Small intestine (tissue), 7 donors: Measurements from ENCODE around the gene VAV3. TPM values are rescaled to one million over a fixed set of nuclear protein-coding genes. Genes with fewer than 3 reads are reported as not detected.

ENCODE experiments used
- DNase-seq, 2 donors: peaks; one replicate each; pipeline versions ENCODE4 v3.0.0 to v3.0.0-alpha.2; 2013
- FAIRE-seq: peaks from 2 replicates; lab custom pipeline; 2012; peaks lifted over from hg19 to GRCh38; lab: Jason Lieb, UNC
- H3K27ac ChIP-seq, 3 donors: one replicate each; pipeline ENCODE4 v1.5.1; 2013; ENCODE audit warnings: low read length in 2 of 3, mild to moderate bottlenecking in 2 of 3, control low read depth in 1 of 3, inconsistent platforms in 1 of 3, low read depth in 1 of 3, moderate library complexity in 1 of 3
- H3K27me3 ChIP-seq, 3 donors: one replicate each; pipeline ENCODE4 v1.6.1; 2013; ENCODE audit warnings: low read length in 3 of 3, inconsistent platforms in 1 of 3; ENCODE audit not compliant: control insufficient read depth in 3 of 3, insufficient read depth in 3 of 3
- H3K36me3 ChIP-seq, 3 donors: one replicate each; pipeline ENCODE4 v1.6.1; 2013; ENCODE audit warnings: low read length in 3 of 3, inconsistent platforms in 1 of 3, low read depth in 1 of 3, mild to moderate bottlenecking in 1 of 3, moderate library complexity in 1 of 3; ENCODE audit not compliant: control insufficient read depth in 3 of 3, insufficient read depth in 2 of 3
- H3K4me1 ChIP-seq, 3 donors: one replicate each; pipeline ENCODE4 v1.6.1; 2013; ENCODE audit warnings: low read length in 2 of 3, inconsistent platforms in 1 of 3, low read depth in 1 of 3, mild to moderate bottlenecking in 1 of 3, moderate library complexity in 1 of 3; ENCODE audit not compliant: control insufficient read depth in 3 of 3, insufficient read depth in 2 of 3
- H3K4me3 ChIP-seq, 3 donors: one replicate each; pipeline ENCODE4 v1.5.1; 2013; ENCODE audit warnings: low read length in 3 of 3, control low read depth in 1 of 3, inconsistent platforms in 1 of 3, low read depth in 1 of 3, mild to moderate bottlenecking in 1 of 3, moderate library complexity in 1 of 3
- H3K9me3 ChIP-seq, 2 donors: one replicate each; pipeline ENCODE4 v1.6.1; 2013; ENCODE audit warnings: low read depth in 1 of 2, low read length in 1 of 2; ENCODE audit not compliant: control insufficient read depth in 2 of 2, insufficient read depth in 1 of 2
- WGBS, 3 donors: extraction: QIAGEN DNeasy Blood & Tissue Kit; methylation state at CpG; one replicate each; pipeline ENCODE4 v1.1.7; 2013; 5-methylcytosine and 5-hydroxymethylcytosine counted together
- polyA plus RNA-seq, 4 donors: library from polyadenylated mRNA; stranded (reverse) in 3 of 4; unstranded in 1 of 4; fragments of 200-250 nt in 3 of 4; fragments of 120-200 nt in 1 of 4; gene quantifications; one replicate each; pipeline versions ENCODE4 v1.2.1 to v1.2.3, GENCODE V29; 2013
- donor health status: healthy with polysubstance abuse.
- donor health status: control.
- donor health status: control.
- donor health status: Bipolar disorder and iron deficiency.
- donor health status: healthy.

The VAV3 gene
- polyA plus RNA-seq, 4 donors, result 5.4 to 50.2 (median 11.2) TPM

DNA sequence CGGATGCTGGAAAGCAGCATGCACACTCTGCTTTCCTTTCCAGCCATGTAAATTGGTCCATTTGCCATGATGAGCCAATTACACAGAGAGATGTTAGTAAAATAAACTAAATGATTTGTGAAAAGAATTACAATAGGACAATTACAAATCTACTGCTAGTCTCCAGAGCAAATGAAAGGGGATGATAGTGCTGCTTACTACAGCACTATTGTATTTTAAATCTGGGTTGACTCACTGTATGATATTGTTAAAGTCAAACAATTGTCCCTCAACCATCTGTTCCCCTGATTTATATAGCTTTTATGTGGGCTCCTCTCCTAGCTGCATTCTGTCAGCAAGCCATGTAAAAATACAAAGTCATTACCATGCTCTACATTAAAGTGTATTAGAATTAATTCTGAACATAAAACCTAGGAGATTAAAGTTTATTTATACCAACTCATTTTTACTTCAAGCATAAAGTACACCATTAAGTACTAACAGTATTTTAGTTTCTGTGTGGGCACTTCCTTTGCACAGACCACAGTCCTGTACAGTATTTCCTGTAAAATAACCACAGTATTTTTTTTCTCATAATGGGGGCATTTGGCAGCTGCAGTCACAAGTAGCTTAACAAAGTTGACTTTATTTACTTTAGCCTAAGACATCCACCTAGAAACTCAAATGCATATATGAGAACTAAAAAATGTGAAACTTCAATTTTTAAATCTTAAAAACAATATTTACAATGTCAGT, 135.8 kb downstream of the VAV3 start:
- WGBS, 3 donors, result 81 to 86% (median 83%) methylated on average over 1 of the region's 1 CpG
- H3K4me3 ChIP-seq, result no peak overlapping the region
- peaks cover 0 to 3% (median 0%) of the 10 kb centered on the region in 3 donors for H3K27me3 ChIP-seq
- no peaks in the 10 kb centered on the region for H3K36me3 ChIP-seq
- FAIRE-seq (no peak), DNase-seq (peak in 1 of 2 donors; percentile 23)
- H3K27ac ChIP-seq, result no peak overlapping the region
- no peaks in the 10 kb centered on the region for H3K9me3 ChIP-seq
- H3K4me1 ChIP-seq, result peaks cover 0 to 4% (median 0%) of the 10 kb centered on the region in 3 donors

DNA sequence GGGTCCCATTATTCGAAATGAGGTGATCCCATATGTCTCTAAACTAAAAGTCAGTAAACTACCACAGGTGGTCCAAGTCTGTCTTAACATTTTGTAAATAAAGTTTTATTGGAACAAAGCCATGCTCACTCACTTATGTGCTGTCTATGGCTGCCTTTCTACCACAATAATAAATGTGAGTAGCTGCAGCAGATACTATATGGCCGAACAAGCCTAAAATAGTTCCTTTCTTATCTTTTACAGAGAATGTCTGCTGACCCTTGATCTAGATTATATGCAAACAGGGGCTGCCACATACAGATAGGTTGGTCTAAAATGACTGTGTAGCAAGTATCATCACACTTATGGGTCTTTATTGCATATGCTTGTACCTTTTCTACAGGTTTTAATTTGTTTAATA, 140.0 kb downstream of the VAV3 start:
- Histone ChIP-seq H3K9me3 (peaks cover 0 to 8% of the 10 kb centered on the region in 2 donors), H3K27me3 (no peaks in the 10 kb centered on the region), H3K36me3 (no peaks in the 10 kb centered on the region), H3K27ac (no peak overlapping the region), H3K4me3 (no peak overlapping the region), H3K4me1 (peaks cover 0 to 4% (median 0%) of the 10 kb centered on the region in 3 donors)
- DNase-seq (no peak), FAIRE-seq (no peak)
- 79 to 94% (median 94%) methylated on average over 2 of the region's 2 CpGs for WGBS, 3 donors

GRCh38 chr1:107821340-107821739, 143.6 kb downstream of the VAV3 start:
- no peaks in the 10 kb centered on the region for H3K27me3 ChIP-seq
- FAIRE-seq (no peak), DNase-seq (no peak)
- no peaks in the 10 kb centered on the region for H3K36me3 ChIP-seq
- no peak overlapping the region for H3K4me3 ChIP-seq
- H3K4me1 ChIP-seq, result no peaks in the 10 kb centered on the region
- no peak overlapping the region for H3K27ac ChIP-seq
- peaks cover 0 to 8% of the 10 kb centered on the region in 2 donors for H3K9me3 ChIP-seq
- WGBS, 3 donors, result 61 to 74% (median 65%) methylated on average over 4 of the region's 4 CpGs

DNA sequence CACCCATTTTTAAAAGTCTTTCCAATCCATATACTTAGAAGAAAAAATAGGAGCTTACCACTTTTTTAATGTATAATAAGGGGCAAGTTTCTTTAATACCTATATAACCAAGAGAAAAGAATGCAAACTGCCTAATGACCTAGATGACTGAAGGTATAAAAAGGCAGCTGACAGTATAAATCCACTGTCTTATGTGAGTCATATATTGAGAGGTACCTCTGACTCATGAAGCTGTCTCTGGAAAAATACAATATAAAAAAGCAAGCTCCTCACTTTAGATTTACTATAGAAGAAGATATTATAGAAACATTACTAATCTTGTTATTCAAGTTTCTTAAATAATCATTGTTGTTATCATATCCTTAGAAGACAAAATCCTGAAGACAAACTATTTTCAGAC, 144.2 kb downstream of the VAV3 start:
- FAIRE-seq, result no peak
- no peak for DNase-seq
- Histone ChIP-seq H3K27me3 (no peaks in the 10 kb centered on the region), H3K4me3 (no peak overlapping the region), H3K36me3 (no peaks in the 10 kb centered on the region), H3K9me3 (peaks cover 0 to 8% of the 10 kb centered on the region in 2 donors), H3K27ac (no peak overlapping the region), H3K4me1 (no peaks in the 10 kb centered on the region)

GRCh38 chr1:107817935-107818334, 147.0 kb downstream of the VAV3 start:
- Histone ChIP-seq H3K36me3 (no peaks in the 10 kb centered on the region), H3K9me3 (peaks cover 0 to 2% of the 10 kb centered on the region in 2 donors), H3K4me3 (no peak overlapping the region), H3K27ac (no peak overlapping the region), H3K27me3 (no peaks in the 10 kb centered on the region), H3K4me1 (no peaks in the 10 kb centered on the region)
- DNase-seq (peak in 1 of 2 donors; percentile 8), FAIRE-seq (no peak)
- WGBS, 3 donors, result 53 to 66% (median 61%) methylated on average over 2 of the region's 2 CpGs

GRCh38 chr1:107817206-107817605, 147.8 kb downstream of the VAV3 start:
- 74 to 97% (median 92%) methylated on average over 1 of the region's 1 CpG for WGBS, 3 donors
- FAIRE-seq (no peak), DNase-seq (no peak)
- Histone ChIP-seq H3K4me1 (no peaks in the 10 kb centered on the region), H3K4me3 (no peak overlapping the region), H3K27ac (no peak overlapping the region), H3K27me3 (no peaks in the 10 kb centered on the region), H3K36me3 (no peaks in the 10 kb centered on the region), H3K9me3 (peaks cover 0 to 2% of the 10 kb centered on the region in 2 donors)

- Histone ChIP-seq H3K36me3 (no peaks in the 10 kb centered on the region), H3K9me3 (no peaks in the 10 kb centered on the region), H3K4me3 (no peak overlapping the region), H3K27ac (no peak overlapping the region), H3K27me3 (no peaks in the 10 kb centered on the region), H3K4me1 (no peaks in the 10 kb centered on the region)
- WGBS, 3 donors, result 92 to 97% (median 94%) methylated on average over 2 of the region's 2 CpGs
- no peak for FAIRE-seq
- DNase-seq, result no peak
Measured at GRCh38 chr1:107810291-107810951, 154.6 kb downstream of the VAV3 start.

GRCh38 chr1:107807855-107808254, 157.1 kb downstream of the VAV3 start:
- no peaks in the 10 kb centered on the region for H3K4me1 ChIP-seq
- no peaks in the 10 kb centered on the region for H3K36me3 ChIP-seq
- FAIRE-seq (no peak), DNase-seq (no peak)
- H3K4me3 ChIP-seq, result no peak overlapping the region
- WGBS, 3 donors, result 86 to 92% (median 89%) methylated on average over 3 of the region's 3 CpGs
- no peaks in the 10 kb centered on the region for H3K9me3 ChIP-seq
- H3K27me3 ChIP-seq, result no peaks in the 10 kb centered on the region
- no peak overlapping the region for H3K27ac ChIP-seq
